ENCODE data around the gene SMCHD1. TPM values are rescaled to one million over a fixed set of nuclear protein-coding genes. Genes with fewer than 3 reads are reported as not detected.
"Not testable (repeated sequence)": the region's sequence is repeated elsewhere in the genome, so short reads cannot be mapped to it uniquely, and the experiment has no call there.

Gene SMCHD1
- total RNA-seq, 4 donors from 2014 or later: 28.2 to 55.8 (median 31.9) TPM

- WGBS, 2 donors: 94% methylated on average over 2 of the region's 2 CpGs
- no peak for DNase-seq (ENCODE audit: low spot score in 2 of 2)
- intact Hi-C loops (cut with DNase I; ENCODE audit: low total_unique reads): no loop called here
- H3K4me3 ChIP-seq (ENCODE audit: low read depth, poor library complexity, severe bottlenecking): no peak overlapping the region
- no peak for TF ChIP-seq CTCF (IDR thresholded peaks at IDR 0.05)
Observed at GRCh38 chr18:2719040-2719439, 63.5 kb downstream of the SMCHD1 start.

- intact Hi-C loops (cut with DNase I; ENCODE audit: low total_unique reads): no loop called here
- WGBS, 2 donors: 94% methylated on average over 1 of the region's 1 CpG
- TF ChIP-seq POLR2A (IDR thresholded peaks at IDR 0.05) (no peak), CTCF (IDR thresholded peaks at IDR 0.05) (no peak)
- DNase-seq (ENCODE audit: low spot score in 2 of 2): no peak
- H3K4me3 ChIP-seq (ENCODE audit: low read depth, poor library complexity, severe bottlenecking): no peak overlapping the region
Observed at GRCh38 chr18:2723207-2723606, 67.7 kb downstream of the SMCHD1 start.

GRCh38 chr18:2729757-2730156, 74.2 kb downstream of the SMCHD1 start:
- intact Hi-C loops (cut with DNase I; ENCODE audit: low total_unique reads): no loop called here
- no peak overlapping the region for H3K4me3 ChIP-seq (ENCODE audit: low read depth, poor library complexity, severe bottlenecking)
- DNase-seq (ENCODE audit: low spot score in 2 of 2): no peak
- 97 to 100% methylated on average over 1 of the region's 1 CpG for WGBS, 2 donors
- TF ChIP-seq POLR2A (IDR thresholded peaks at IDR 0.05) (no peak), CTCF (IDR thresholded peaks at IDR 0.05) (no peak)

GRCh38 chr18:2736823-2737222, 81.3 kb downstream of the SMCHD1 start:
- DNase-seq (ENCODE audit: low spot score in 2 of 2): no peak
- intact Hi-C loops (cut with DNase I; ENCODE audit: low total_unique reads): no loop called here
- TF ChIP-seq POLR2A (IDR thresholded peaks at IDR 0.05) (no peak), CTCF (IDR thresholded peaks at IDR 0.05) (no peak)

GRCh38 chr18:2740082-2740481, 84.6 kb downstream of the SMCHD1 start:
- intact Hi-C loops (cut with DNase I; ENCODE audit: low total_unique reads); DNase-seq (ENCODE audit: low spot score in 2 of 2); H3K4me3 ChIP-seq (ENCODE audit: low read depth, poor library complexity, severe bottlenecking): not testable (repeated sequence)
- 98% methylated on average over 3 of the region's 3 CpGs for WGBS, 2 donors

More at GRCh38 chr18:2736823-2737222, 81.3 kb downstream of the SMCHD1 start:
- H3K4me3 ChIP-seq (ENCODE audit: low read depth, poor library complexity, severe bottlenecking): no peak overlapping the region
- WGBS, 2 donors: 98 to 99% methylated on average over 3 of the region's 3 CpGs

- no peak for TF ChIP-seq CTCF (IDR thresholded peaks at IDR 0.05)
- TF ChIP-seq POLR2A (IDR thresholded peaks at IDR 0.05): no peak
- H3K4me3 ChIP-seq (ENCODE audit: low read depth, poor library complexity, severe bottlenecking): no peak overlapping the region
- DNase-seq (ENCODE audit: low spot score in 2 of 2): no peak
- intact Hi-C loops (cut with DNase I; ENCODE audit: low total_unique reads): no loop called here
Observed at GRCh38 chr18:2746274-2746673, 90.7 kb downstream of the SMCHD1 start.

Measured in lower leg skin (tissue), 4 donors.